Gastrocnemius medialis (tissue), 4 donors: ENCODE data around the gene CRB2. TPM values are rescaled to one million over a fixed set of nuclear protein-coding genes. Genes with fewer than 3 reads are reported as not detected.

Source experiments
- ATAC-seq, 2 donors: fragments of 150-250 bp; one replicate each; pipeline ENCODE4 v1.9.1; 2016
- DNase-seq, 2 donors: peaks; one replicate each; pipeline ENCODE4 v3.0.0-alpha.2; 2019
- H3K27ac ChIP-seq, 4 donors: fragments of 200-600 bp; sonication (generic); 1 replicate in 1 of 4; 2 replicates in 3 of 4; pipeline ENCODE4 v1.5.1; 2016 to 2018; ENCODE audit warnings: mild to moderate bottlenecking in 2 of 4, moderate library complexity in 1 of 4
- H3K27me3 ChIP-seq, 3 donors: fragments of 200-600 bp; sonication (generic) in 2 of 3; 1 replicate in 1 of 3; 2 replicates in 2 of 3; pipeline versions ENCODE4 v1.5.1 to v1.6.0; 2016 to 2019; ENCODE audit warnings: mild to moderate bottlenecking in 1 of 3, moderate library complexity in 1 of 3
- H3K36me3 ChIP-seq, 2 donors: fragments of 200-600 bp; sonication (generic) in 1 of 2; one replicate each; pipeline ENCODE4 v1.5.1; 2017 to 2018
- H3K4me1 ChIP-seq, 2 donors: fragments of 200-600 bp; sonication (generic) in 1 of 2; one replicate each; pipeline ENCODE4 v1.5.1; 2016 to 2017; ENCODE audit warnings: mild to moderate bottlenecking in 2 of 2
- H3K4me3 ChIP-seq, 4 donors: fragments of 200-600 bp; sonication (generic) in 3 of 4; 1 replicate in 1 of 4; 2 replicates in 3 of 4; pipeline ENCODE4 v1.5.1; 2016 to 2019; ENCODE audit warnings: mild to moderate bottlenecking in 2 of 4
- H3K9me3 ChIP-seq, 3 donors: fragments of 200-600 bp; sonication (generic) in 2 of 3; 1 replicate in 1 of 3; 2 replicates in 2 of 3; pipeline ENCODE4 v1.5.1; 2016 to 2019
- CTCF ChIP-seq, 5 experiments: fragments of 450-650 bp in 3 of 5; fragments of 200-600 bp in 2 of 5; sonication (generic) in 2 of 5; IDR thresholded peaks in 4 of 5; conservative IDR thresholded peaks in 1 of 5; 1 replicate in 4 of 5; 2 replicates in 1 of 5; pipeline ENCODE4 v1.5.1; 2016 to 2019; ENCODE audit warnings: antibody characterized with exemption in 5 of 5, mild to moderate bottlenecking in 3 of 5, moderate library complexity in 3 of 5
- POLR2A ChIP-seq, 2 donors: fragments of 450-650 bp; IDR thresholded peaks; one replicate each; pipeline ENCODE4 v1.6.1; 2017; ENCODE audit warnings: antibody characterized with exemption in 2 of 2, mild to moderate bottlenecking in 2 of 2, moderate library complexity in 2 of 2
- in situ Hi-C, 4 donors: fragments of 200-750 bp; cut with MboI; loops; one replicate each; pipeline versions ENCODE4 v1.15.0 to v1.8.0; 2017; ENCODE audit warnings: low sequenced_read_pairs in 4 of 4
- intact Hi-C: fragments of 100-400 bp; cut with DNase I; formaldehyde crosslinking; loops from one replicate; pipeline ENCODE4 v1.15.1; 2023; ENCODE audit warnings: low total_unique reads
- total RNA-seq, 4 donors: library from RNA; depleted of rRNA; stranded (reverse); fragments of >200 nt; gene quantifications; one replicate each; pipeline versions ENCODE4 v1.1.0 to v1.2.3, GENCODE V29; 2016

Gene CRB2
- total RNA-seq, 4 donors from 2014 or later, result not detected

GRCh38 chr9:123356851-123357742 lies 1.1 kb downstream of the CRB2 start:
- Histone ChIP-seq H3K9me3 (no peaks in the 10 kb centered on the region), H3K27ac (no peak overlapping the region), H3K27me3 (peaks cover 0 to 5% (median 0%) of the 10 kb centered on the region in 3 donors), H3K4me1 (peaks cover 0 to 5% of the 10 kb centered on the region in 2 donors), H3K4me3 (no peak overlapping the region), H3K36me3 (no peaks in the 10 kb centered on the region)
- ATAC-seq (no peak), DNase-seq (no peak)
- in situ Hi-C loops, result loop anchor here in 2 of 4 donors (10.0 to 25.0 kb wide), 2 partner anchors 272 to 895 kb away; no protein-coding TSS in a partner anchor
- no peak for TF ChIP-seq CTCF (IDR thresholded peaks at IDR 0.05 in 4 of 5, conservative IDR thresholded peaks at IDR 0.05 in 1 of 5)
- TF ChIP-seq POLR2A (IDR thresholded peaks at IDR 0.05), result no peak
- intact Hi-C loops, result loop anchor here (10.0 kb wide), 1 partner anchor 242 kb away; no protein-coding TSS in a partner anchor

- Histone ChIP-seq H3K27ac (no peak overlapping the region), H3K27me3 (peaks cover 0 to 2% (median 0%) of the 10 kb centered on the region in 3 donors), H3K9me3 (no peaks in the 10 kb centered on the region), H3K4me1 (peaks cover 0 to 5% of the 10 kb centered on the region in 2 donors), H3K36me3 (no peaks in the 10 kb centered on the region), H3K4me3 (no peak overlapping the region)
- ATAC-seq, result no peak
- TF ChIP-seq CTCF (IDR thresholded peaks at IDR 0.05 in 4 of 5, conservative IDR thresholded peaks at IDR 0.05 in 1 of 5) (no peak), POLR2A (IDR thresholded peaks at IDR 0.05) (no peak)
- in situ Hi-C loops, result loop anchor here in 2 of 4 donors (10.0 to 25.0 kb wide), 2 partner anchors 273 to 895 kb away; no protein-coding TSS in a partner anchor
- no peak for DNase-seq
- intact Hi-C loops, result loop anchor here (10.0 kb wide), 1 partner anchor 243 kb away; no protein-coding TSS in a partner anchor
Observed at GRCh38 chr9:123357743-123358059, 1.7 kb downstream of the CRB2 start.

- intact Hi-C loops (loop anchor here (10.0 kb wide), 1 partner anchor 244 kb away; no protein-coding TSS in a partner anchor), in situ Hi-C loops (loop anchor here in 2 of 4 donors (10.0 to 25.0 kb wide), 2 partner anchors 274 to 896 kb away; no protein-coding TSS in a partner anchor)
- Histone ChIP-seq H3K27me3 (peaks cover 0 to 2% (median 0%) of the 10 kb centered on the region in 3 donors), H3K9me3 (no peaks in the 10 kb centered on the region), H3K27ac (no peak overlapping the region), H3K4me1 (peaks cover 0 to 5% of the 10 kb centered on the region in 2 donors), H3K4me3 (no peak overlapping the region), H3K36me3 (no peaks in the 10 kb centered on the region)
- DNase-seq (no peak), ATAC-seq (no peak)
- TF ChIP-seq CTCF (IDR thresholded peaks at IDR 0.05 in 4 of 5, conservative IDR thresholded peaks at IDR 0.05 in 1 of 5) (no peak), POLR2A (IDR thresholded peaks at IDR 0.05) (no peak)
Observed at GRCh38 chr9:123358181-123358905, 2.3 kb downstream of the CRB2 start.

- Histone ChIP-seq H3K27me3 (peaks cover 0 to 2% (median 0%) of the 10 kb centered on the region in 3 donors), H3K36me3 (no peaks in the 10 kb centered on the region), H3K9me3 (no peaks in the 10 kb centered on the region), H3K4me3 (no peak overlapping the region), H3K27ac (no peak overlapping the region), H3K4me1 (peaks cover 0 to 2% of the 10 kb centered on the region in 2 donors)
- intact Hi-C loops, result loop anchor here (10.0 kb wide), 1 partner anchor 244 kb away; no protein-coding TSS in a partner anchor
- ATAC-seq, result no peak
- TF ChIP-seq POLR2A (IDR thresholded peaks at IDR 0.05), result no peak
- TF ChIP-seq CTCF (IDR thresholded peaks at IDR 0.05 in 4 of 5, conservative IDR thresholded peaks at IDR 0.05 in 1 of 5), result no peak
- no peak for DNase-seq
- in situ Hi-C loops, result loop anchor here in 2 of 4 donors (10.0 to 25.0 kb wide), 2 partner anchors 274 to 897 kb away; no protein-coding TSS in a partner anchor
Observed at GRCh38 chr9:123359106-123359505, 3.1 kb downstream of the CRB2 start.
